ENCODE results near the gene TUBB2A.

GRCh38 chr6:3202999-3203696 is 45.8 kb upstream of the TUBB2A start:
- no peak for TF ChIP-seq CTCF (IDR thresholded peaks at IDR 0.05)
- TF ChIP-seq, protein P1, sequence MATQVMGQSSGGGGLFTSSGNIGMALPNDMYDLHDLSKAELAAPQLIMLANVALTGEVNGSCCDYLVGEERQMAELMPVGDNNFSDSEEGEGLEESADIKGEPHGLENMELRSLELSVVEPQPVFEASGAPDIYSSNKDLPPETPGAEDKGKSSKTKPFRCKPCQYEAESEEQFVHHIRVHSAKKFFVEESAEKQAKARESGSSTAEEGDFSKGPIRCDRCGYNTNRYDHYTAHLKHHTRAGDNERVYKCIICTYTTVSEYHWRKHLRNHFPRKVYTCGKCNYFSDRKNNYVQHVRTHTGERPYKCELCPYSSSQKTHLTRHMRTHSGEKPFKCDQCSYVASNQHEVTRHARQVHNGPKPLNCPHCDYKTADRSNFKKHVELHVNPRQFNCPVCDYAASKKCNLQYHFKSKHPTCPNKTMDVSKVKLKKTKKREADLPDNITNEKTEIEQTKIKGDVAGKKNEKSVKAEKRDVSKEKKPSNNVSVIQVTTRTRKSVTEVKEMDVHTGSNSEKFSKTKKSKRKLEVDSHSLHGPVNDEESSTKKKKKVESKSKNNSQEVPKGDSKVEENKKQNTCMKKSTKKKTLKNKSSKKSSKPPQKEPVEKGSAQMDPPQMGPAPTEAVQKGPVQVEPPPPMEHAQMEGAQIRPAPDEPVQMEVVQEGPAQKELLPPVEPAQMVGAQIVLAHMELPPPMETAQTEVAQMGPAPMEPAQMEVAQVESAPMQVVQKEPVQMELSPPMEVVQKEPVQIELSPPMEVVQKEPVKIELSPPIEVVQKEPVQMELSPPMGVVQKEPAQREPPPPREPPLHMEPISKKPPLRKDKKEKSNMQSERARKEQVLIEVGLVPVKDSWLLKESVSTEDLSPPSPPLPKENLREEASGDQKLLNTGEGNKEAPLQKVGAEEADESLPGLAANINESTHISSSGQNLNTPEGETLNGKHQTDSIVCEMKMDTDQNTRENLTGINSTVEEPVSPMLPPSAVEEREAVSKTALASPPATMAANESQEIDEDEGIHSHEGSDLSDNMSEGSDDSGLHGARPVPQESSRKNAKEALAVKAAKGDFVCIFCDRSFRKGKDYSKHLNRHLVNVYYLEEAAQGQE (IDR thresholded peaks at IDR 0.05; ENCODE audit: insufficient read depth in 1 of 2, low read depth in 2 of 2, low read length in 1 of 2) = no peak
- no peak for TF ChIP-seq POLR2AphosphoS5 (IDR thresholded peaks at IDR 0.05; ENCODE audit: low read depth, low read length)
- no peak for TF ChIP-seq SIN3A (IDR thresholded peaks at IDR 0.05; ENCODE audit: borderline replicate concordance, insufficient read depth, low read depth, low read length)
- no peak for TF ChIP-seq TCF7L2 (IDR thresholded peaks at IDR 0.05; ENCODE audit: low read depth, low read length)

All from Panc1 (cell line).